Measurements from ENCODE around the gene TRPM3.
A peak's percentile ranks its signal among the peaks of the same experiment; 100 is the strongest.

The TRPM3 gene

DNA sequence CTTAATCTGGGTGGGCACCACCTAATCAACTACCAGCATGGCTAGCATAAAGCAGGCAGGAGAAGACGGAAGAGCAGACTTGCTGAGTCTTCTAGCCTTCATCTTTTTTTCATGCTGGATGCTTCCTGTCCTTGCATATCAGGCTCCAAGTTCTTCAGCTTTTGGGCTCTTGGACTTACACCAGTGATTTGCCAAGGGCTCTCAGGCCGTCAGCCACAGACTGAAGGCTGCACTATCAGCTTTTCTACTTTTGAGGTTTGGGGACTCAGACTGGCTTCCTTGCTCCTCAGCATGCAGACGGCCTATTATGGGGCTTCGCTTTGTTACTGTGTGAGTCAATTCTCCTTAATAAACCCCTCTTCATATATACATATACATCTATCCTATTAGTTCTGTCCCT is 180.2 kb downstream of the TRPM3 start:
- no peak for DNase-seq

GRCh38 chr9:70940605-70941004 is 180.8 kb downstream of the TRPM3 start:
- no peak for DNase-seq

DNA sequence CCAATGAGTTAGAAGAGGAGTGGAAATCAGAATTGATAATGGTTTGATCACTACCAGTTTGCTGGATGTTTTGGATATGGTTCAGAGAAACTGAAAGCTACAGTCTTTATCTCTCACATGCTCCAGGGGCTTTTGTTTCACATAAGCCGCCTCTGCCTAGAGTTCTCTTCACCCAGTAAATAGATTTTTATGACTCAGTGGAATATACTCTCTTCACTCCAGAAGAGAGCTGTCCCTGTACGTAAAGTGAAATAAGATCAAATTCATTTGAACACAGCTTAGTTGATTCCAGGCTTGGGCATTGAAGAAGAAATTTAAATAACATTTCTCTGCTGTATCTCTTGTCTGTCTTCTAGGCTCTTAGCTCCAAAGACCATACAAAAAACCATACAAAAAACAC is 184.9 kb downstream of the TRPM3 start:
- DNase-seq = no peak

GRCh38 chr9:70935856-70936255 is 185.6 kb downstream of the TRPM3 start:
- DNase-seq = no peak

DNA sequence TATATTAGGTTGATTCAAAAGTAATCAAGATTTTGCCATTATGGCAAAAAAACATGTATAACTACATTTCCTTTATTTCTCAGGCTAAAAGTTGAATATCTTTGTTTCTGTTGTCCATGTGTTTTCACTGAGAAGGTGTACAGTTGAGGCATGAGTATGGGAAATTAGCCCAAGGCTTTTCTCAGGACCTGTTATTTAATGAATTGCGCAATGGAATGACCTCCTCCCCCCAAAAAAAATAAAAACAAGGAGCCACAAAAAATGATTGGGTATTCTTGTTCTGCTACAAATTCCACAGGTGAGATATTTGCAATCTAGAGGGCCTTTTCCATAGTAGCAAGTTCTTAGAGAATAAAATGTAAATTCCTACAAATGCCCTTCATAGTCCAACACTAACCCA is 186.8 kb downstream of the TRPM3 start:
- no peak for DNase-seq

DNA sequence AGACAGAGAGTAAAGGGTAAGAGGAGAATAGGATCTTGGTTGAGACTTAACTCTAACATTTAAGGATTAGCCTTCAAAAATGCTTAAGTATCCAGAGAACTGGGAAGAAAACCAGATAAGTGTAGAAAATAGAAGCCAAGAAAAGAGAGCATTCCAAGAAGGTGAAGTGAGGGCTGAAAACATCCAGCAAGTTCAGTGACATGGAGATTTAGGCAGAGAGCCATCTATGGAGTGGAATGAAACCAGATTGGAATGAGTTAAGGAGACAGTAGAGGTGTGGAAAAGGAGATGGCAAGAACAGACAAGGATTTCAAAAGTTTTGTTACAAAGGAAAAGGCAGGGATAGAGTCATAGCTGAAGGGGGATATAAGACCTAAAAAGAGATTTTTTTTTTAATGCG is 188.1 kb downstream of the TRPM3 start:
- no peak for DNase-seq

DNA sequence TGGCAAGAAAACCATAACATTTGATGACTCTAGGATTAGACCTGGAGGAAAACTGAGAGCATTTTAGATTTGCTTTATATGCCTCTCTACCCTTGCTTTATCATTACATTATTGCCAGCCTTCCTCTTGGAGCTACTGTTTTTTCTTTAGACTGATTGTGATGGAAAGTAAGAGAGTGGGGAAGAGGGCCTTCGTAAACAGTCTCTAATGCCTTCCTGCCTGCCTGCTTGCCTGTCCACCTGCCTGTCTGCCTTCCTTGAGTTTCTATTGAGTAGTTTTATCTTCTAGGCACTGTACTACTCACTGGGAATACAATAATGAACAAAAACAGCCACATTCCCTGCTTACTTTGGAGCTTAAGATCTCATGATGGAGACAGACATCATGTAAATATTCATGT is 189.3 kb downstream of the TRPM3 start:
- no peak for DNase-seq

- no peak for DNase-seq
Observed at GRCh38 chr9:70927530-70927929, 193.9 kb downstream of the TRPM3 start.

GRCh38 chr9:70924895-70925547 is 196.4 kb downstream of the TRPM3 start:
- peak; percentile 83 for DNase-seq

DNA sequence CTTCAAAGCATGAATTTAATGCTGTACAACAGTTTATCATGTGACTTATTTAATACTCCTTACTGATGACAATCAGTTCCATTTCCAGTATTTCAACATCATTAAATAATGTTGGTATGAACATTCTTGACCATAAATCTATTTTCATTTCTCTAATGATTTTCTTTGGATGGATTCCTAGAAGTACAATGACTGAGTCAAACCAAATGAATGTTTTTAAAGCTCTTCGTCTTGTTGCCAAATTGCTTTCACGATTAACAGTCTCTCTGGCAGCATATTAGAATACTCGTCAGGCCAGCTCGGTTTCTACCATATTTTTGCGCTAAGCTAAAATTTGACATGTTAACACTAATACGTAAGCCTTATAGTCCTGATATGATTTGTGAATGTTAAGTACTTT is 197.0 kb downstream of the TRPM3 start:
- DNase-seq = no peak

- DNase-seq = no peak
Observed at GRCh38 chr9:70923961-70924360, 197.5 kb downstream of the TRPM3 start.

DNA sequence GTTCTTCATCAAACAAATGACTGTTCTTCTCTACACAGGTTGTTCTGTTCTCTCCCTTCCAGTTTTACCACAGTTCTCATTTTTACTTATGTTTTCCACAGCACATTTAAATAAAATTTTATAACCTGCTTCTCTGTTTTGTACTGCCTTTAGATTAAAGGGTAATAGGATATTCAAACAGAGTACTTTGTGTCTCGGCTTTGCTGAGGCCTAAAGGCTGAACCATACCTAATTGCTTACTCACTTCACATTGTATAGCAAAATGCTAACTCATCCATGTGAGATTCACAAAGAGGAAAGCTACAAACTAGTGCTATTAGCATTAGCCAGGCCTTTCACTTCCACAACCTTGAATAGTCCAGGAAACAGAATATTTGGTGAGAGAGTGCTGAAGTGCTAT is 200.3 kb downstream of the TRPM3 start:
- DNase-seq = no peak

GRCh38 chr9:70917277-70917676 is 204.1 kb downstream of the TRPM3 start:
- no peak for DNase-seq

DNA sequence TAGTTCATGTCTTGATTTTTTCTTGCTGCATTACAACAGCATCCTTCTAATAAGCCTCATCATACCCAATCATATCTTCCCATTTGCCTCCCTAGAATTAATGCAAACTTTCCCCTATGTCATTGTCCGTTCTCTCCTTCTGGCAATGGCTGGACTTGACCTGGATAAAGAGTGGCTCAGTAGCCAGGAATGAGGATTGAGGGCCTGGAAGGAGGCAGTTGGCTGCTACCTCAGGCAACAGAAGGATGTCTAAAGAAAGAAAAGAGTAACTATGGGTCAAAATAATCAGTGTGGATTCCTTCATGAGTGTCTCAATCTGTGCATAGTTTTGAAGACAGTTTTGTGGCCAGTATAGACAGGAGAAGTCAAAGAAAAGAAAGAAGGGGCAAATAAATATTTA is 209.6 kb downstream of the TRPM3 start:
- DNase-seq = no peak

DNA sequence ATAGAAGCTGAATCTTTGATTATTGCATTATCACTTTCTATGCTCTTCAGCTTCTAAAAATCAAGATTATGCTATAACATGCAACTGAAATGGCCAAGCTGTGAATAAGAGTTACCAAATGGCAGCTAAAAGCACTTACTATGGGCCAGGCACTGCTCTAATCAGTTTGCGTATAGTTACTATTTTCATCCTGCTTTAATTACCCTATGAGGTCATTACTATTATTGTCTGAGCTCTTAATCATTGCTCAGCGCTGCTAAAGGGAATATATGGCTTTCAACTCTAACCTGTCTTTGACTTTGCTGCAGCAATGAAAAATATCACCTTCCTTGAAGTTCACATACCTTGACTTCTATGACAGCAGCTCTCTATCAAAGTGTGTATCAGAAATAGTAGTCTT is 210.8 kb downstream of the TRPM3 start:
- DNase-seq = no peak

DNA sequence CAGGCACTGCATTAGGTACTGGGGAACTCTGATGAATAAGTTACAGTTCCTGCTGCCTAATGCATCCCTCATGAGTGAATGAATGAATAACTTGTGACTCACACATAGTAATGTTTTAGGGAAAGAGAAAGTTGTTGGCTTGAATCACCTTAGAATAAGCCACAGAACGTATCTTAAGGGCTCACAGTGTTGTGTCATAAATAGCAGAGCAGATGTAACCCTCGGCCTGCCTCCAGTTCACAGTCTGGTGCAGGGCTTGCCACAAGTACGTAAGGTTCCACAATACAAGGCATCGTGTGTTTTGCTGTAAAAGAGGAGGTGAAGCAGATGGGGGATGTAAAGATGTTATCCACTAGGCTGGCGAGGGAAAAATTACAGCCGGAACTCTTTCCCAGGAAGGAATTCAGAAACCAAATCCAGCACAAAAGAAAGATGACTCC is 218.7 kb downstream of the TRPM3 start:
- DNase-seq = peak; percentile 1

DNA sequence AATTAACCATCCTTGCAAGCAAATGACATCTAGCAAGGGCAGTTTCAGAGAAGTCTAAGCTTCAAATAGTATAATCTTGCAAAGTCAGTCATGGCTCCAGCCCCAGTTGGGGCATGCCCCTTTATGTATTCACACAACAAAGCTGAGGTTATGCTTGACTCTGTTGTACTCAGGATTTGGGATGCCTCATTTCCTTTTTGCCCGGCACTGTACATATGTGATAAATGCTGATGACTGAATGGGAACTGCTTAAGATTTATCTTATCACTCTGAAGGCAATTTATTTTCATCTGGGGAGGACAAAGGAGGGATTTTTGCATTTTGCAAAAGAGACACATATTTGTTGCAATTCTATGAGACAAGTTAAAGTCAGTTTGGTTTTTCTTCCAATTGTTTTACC is 219.2 kb downstream of the TRPM3 start:
- no peak for DNase-seq

GRCh38 chr9:70901746-70902145 is 219.7 kb downstream of the TRPM3 start:
- no peak for DNase-seq

GRCh38 chr9:70901013-70901412 is 220.4 kb downstream of the TRPM3 start:
- DNase-seq = no peak

DNA sequence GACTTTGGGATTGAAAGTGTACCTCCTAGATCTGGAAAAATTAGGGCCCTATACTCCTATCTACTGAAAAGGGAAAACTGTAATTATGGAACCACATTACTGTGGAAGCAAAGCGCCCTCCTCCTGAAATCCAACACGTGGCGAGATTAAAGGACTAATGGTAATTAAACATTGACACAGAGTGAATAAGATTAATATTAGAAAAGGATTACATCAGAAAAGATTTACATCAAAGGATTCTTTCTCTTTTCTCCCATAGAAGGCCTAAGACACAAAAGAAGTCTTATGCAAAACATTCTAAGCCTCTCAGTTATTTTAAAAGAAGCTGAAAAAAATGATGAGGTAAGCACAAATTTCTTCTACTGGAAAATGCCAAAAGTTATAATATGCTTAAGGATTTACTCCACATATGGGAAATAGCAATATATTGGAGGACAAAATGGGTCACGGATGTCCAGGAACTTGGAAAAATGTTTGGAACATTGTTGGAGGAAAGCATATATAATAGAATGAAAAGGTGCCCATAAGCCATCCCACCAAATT is 227.8 kb downstream of the TRPM3 start:
- DNase-seq = no peak

DNA sequence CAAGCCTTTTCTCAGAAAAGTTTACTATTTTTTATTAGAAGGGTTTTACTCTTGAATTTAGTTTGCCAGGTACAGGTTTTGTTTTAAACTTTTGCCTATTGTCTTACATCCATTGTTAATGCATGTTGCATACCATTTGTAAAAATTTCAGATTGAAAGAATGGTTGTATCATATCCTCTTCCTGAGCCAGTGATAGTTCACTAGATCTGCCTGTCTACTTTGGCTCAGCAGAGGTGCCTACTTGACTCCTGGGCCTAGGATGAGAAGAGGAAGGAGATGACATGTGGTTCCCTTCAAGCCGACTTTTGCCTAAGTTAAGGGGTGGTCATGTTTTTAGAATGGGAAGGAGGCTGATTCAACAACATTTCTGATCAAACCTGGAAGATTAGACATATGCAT is 232.9 kb downstream of the TRPM3 start:
- no peak for DNase-seq

- no peak for DNase-seq
Observed at GRCh38 chr9:70887826-70888225, 233.6 kb downstream of the TRPM3 start.

- DNase-seq = no peak
Observed at GRCh38 chr9:70883963-70884793, 237.2 kb downstream of the TRPM3 start.

- DNase-seq = no peak
Observed at GRCh38 chr9:70883056-70883455, 238.4 kb downstream of the TRPM3 start.

Measured in DMS53 (cell line).